Transverse colon (tissue), 4 donors: ENCODE data around the gene OXTR. TPM values are rescaled to one million over a fixed set of nuclear protein-coding genes. Genes with fewer than 3 reads are reported as not detected.

Source experiments
- DNase-seq: peaks from one replicate; pipeline ENCODE4 v3.0.0-alpha.2; 2019
- H3K27ac ChIP-seq, 4 donors: fragments of 200-600 bp; sonication (generic); 2 replicates each; pipeline ENCODE4 v1.5.1; 2016 to 2018; ENCODE audit warnings: inconsistent platforms in 4 of 4
- H3K27me3 ChIP-seq: fragments of 200-600 bp; sonication (generic); 2 replicates; pipeline ENCODE4 v1.5.1; 2017; ENCODE audit warnings: inconsistent platforms
- H3K36me3 ChIP-seq, 4 donors: fragments of 200-600 bp; sonication (generic); 2 replicates each; pipeline ENCODE4 v1.5.1; 2017 to 2019; ENCODE audit warnings: inconsistent platforms in 4 of 4
- H3K4me1 ChIP-seq, 4 donors: fragments of 200-600 bp; sonication (generic); 2 replicates each; pipeline ENCODE4 v1.5.1; 2017 to 2020; ENCODE audit warnings: inconsistent platforms in 4 of 4
- H3K4me3 ChIP-seq, 4 donors: fragments of 200-600 bp; sonication (generic); 1 replicate in 1 of 4; 2 replicates in 3 of 4; pipeline versions ENCODE4 v1.5.1 to v1.6.1; 2017 to 2019; ENCODE audit warnings: inconsistent platforms in 4 of 4
- H3K9me3 ChIP-seq, 2 donors: fragments of 200-600 bp; sonication (generic); 2 replicates each; pipeline ENCODE4 v1.5.1; 2017 to 2019; ENCODE audit warnings: inconsistent platforms in 2 of 2
- CTCF ChIP-seq, 5 experiments: fragments of 200-600 bp in 3 of 5; fragments of 450-650 bp in 2 of 5; sonication (generic) in 3 of 5; IDR thresholded peaks; 1 replicate in 2 of 5; 2 replicates in 3 of 5; pipeline ENCODE4 v1.5.1; 2016 to 2017; ENCODE audit warnings: antibody characterized with exemption in 5 of 5, inconsistent platforms in 3 of 5, mild to moderate bottlenecking in 2 of 5, moderate library complexity in 1 of 5
- EP300 ChIP-seq: sonication (generic); formaldehyde crosslinking; IDR thresholded peaks from one replicate; pipeline ENCODE4 v1.6.1; 2017; ENCODE audit warnings: antibody characterized with exemption, low read depth
- POLR2A ChIP-seq: fragments of 450-650 bp; IDR thresholded peaks from one replicate; pipeline ENCODE4 v1.6.1; 2016; ENCODE audit warnings: antibody characterized with exemption, mild to moderate bottlenecking, moderate library complexity
- POLR2AphosphoS5 ChIP-seq, 3 donors: sonication (generic); formaldehyde crosslinking; IDR thresholded peaks; one replicate each; pipeline ENCODE4 v1.6.1; 2016; ENCODE audit warnings: antibody characterized with exemption in 3 of 3
- WGBS, 2 donors: methylation state at CpG; one replicate each; pipeline ENCODE4 v1.1.5; 2018; ENCODE audit warnings: low coverage in 1 of 2; 5-methylcytosine and 5-hydroxymethylcytosine counted together
- in situ Hi-C, 4 donors: fragments of 200-750 bp; cut with MboI; loops; one replicate each; pipeline versions ENCODE4 v1.15.0 to v1.15.1; 2017; ENCODE audit warnings: low sequenced_read_pairs in 3 of 4, low pct_ligation_motif_present in 1 of 4, low pct_unique_long_range_greater_than_20kb in 1 of 4
- intact Hi-C: fragments of 100-400 bp; cut with DNase I; formaldehyde crosslinking; loops from one replicate; pipeline ENCODE4 v1.15.1; 2023; ENCODE audit warnings: low total_unique reads
- total RNA-seq, 4 donors: library from RNA; depleted of rRNA; stranded (reverse); fragments of >200 nt; gene quantifications; one replicate each; pipeline ENCODE4 v1.1.0, GENCODE V29; 2016

The OXTR gene
- total RNA-seq: 1 to 10 TPM in 1 of 4 donors, under 1 TPM in 1, not detected in 2; 0.27 to 1.1 TPM

- Histone ChIP-seq H3K27me3 (peaks cover 50% of the 10 kb centered on the region), H3K36me3 (no peaks in the 10 kb centered on the region), H3K4me3 (peak within 1 kb of the TSS in 1 of 4 donors; percentile 23), H3K9me3 (no peaks in the 10 kb centered on the region), H3K4me1 (peaks cover 3 to 25% (median 17%) of the 10 kb centered on the region in 4 donors), H3K27ac (no peak within 1 kb of the TSS)
- in situ Hi-C loops (no loop called here), intact Hi-C loops (no loop called here)
- WGBS, 2 donors: 4 to 14% methylated on average over 1 to 53 of the region's 53 CpGs
- DNase-seq: peak; percentile 54
- TF ChIP-seq POLR2AphosphoS5 (IDR thresholded peaks at IDR 0.05) (no peak), CTCF (IDR thresholded peaks at IDR 0.05) (peak; percentile 76 to 99 (median 99)), EP300 (no peak), POLR2A (no peak)
These were observed at the start of gene OXTR for GRCh38 chr3:8769088-8769822. TSS of gene OXTR (minus strand) at chr3:8769613. CDS start at chr3:8768187, 1,426 bp downstream.

- in situ Hi-C loops (no loop called here), intact Hi-C loops (no loop called here)
- Histone ChIP-seq H3K27ac (no peak overlapping the region), H3K27me3 (no peaks in the 10 kb centered on the region), H3K4me3 (no peak overlapping the region), H3K4me1 (no peaks in the 10 kb centered on the region), H3K9me3 (peaks cover 11 to 16% of the 10 kb centered on the region in 2 donors), H3K36me3 (no peaks in the 10 kb centered on the region)
- no peak for DNase-seq
- TF ChIP-seq POLR2AphosphoS5 (IDR thresholded peaks at IDR 0.05) (no peak), EP300 (no peak), CTCF (IDR thresholded peaks at IDR 0.05) (no peak), POLR2A (no peak)
- 86 to 100% methylated on average over 1 to 2 of the region's 2 CpGs for WGBS, 2 donors
These were observed 48.1 kb upstream of the OXTR start for GRCh38 chr3:8817486-8817885.

GRCh38 chr3:8816106-8816505 lies 46.7 kb upstream of the OXTR start:
- TF ChIP-seq POLR2A (no peak), EP300 (no peak)
- H3K36me3 ChIP-seq: no peaks in the 10 kb centered on the region
- intact Hi-C loops (no loop called here), in situ Hi-C loops (no loop called here)
- H3K27me3 ChIP-seq: no peaks in the 10 kb centered on the region
- H3K9me3 ChIP-seq: peaks cover 11 to 16% of the 10 kb centered on the region in 2 donors
- H3K27ac ChIP-seq: no peak overlapping the region
- no peaks in the 10 kb centered on the region for H3K4me1 ChIP-seq
- no peak overlapping the region for H3K4me3 ChIP-seq
- 83 to 96% methylated on average over 1 to 6 of the region's 6 CpGs for WGBS, 2 donors
- no peak for DNase-seq

GRCh38 chr3:8813411-8813810 lies 44.0 kb upstream of the OXTR start:
- intact Hi-C loops (no loop called here), in situ Hi-C loops (no loop called here)
- Histone ChIP-seq H3K9me3 (peaks cover under 1 to 1% of the 10 kb centered on the region in 2 donors), H3K27me3 (no peaks in the 10 kb centered on the region), H3K36me3 (no peaks in the 10 kb centered on the region), H3K4me1 (no peaks in the 10 kb centered on the region), H3K27ac (no peak overlapping the region), H3K4me3 (no peak overlapping the region)
- no peak for DNase-seq
- WGBS, 2 donors: 62 to 100% methylated on average over 1 of the region's 1 CpG
- TF ChIP-seq CTCF (IDR thresholded peaks at IDR 0.05): no peak
- TF ChIP-seq EP300: no peak
- TF ChIP-seq POLR2A: no peak
- TF ChIP-seq POLR2AphosphoS5 (IDR thresholded peaks at IDR 0.05): no peak
